Liver (tissue), 9 donors: Measurements from ENCODE around the gene TRIM46. TPM values are rescaled to one million over a fixed set of nuclear protein-coding genes. Genes with fewer than 3 reads are reported as not detected.

Source experiments
- DNase-seq: peaks from one replicate; pipeline ENCODE4 v3.0.0-alpha.2; 2017; ENCODE audit warnings: low spot score
- H3K27ac ChIP-seq, 2 donors: one replicate each; pipeline ENCODE4 v1.7.0; 2013; ENCODE audit warnings: inconsistent platforms in 2 of 2, low read length in 2 of 2, control low read depth in 1 of 2, low read depth in 1 of 2, mild to moderate bottlenecking in 1 of 2
- H3K27me3 ChIP-seq, 4 donors: one replicate each; pipeline versions ENCODE4 v1.6.1 to v1.7.0; 2013; ENCODE audit warnings: low read length in 3 of 4, inconsistent platforms in 1 of 4, mild to moderate bottlenecking in 1 of 4, moderate library complexity in 1 of 4; ENCODE audit not compliant: control insufficient read depth in 4 of 4, insufficient read depth in 4 of 4
- H3K36me3 ChIP-seq, 4 donors: one replicate each; pipeline versions ENCODE4 v1.6.1 to v1.7.0; 2013; ENCODE audit warnings: low read length in 3 of 4, mild to moderate bottlenecking in 3 of 4, low read depth in 1 of 4, moderate library complexity in 1 of 4; ENCODE audit not compliant: control insufficient read depth in 4 of 4, insufficient read depth in 3 of 4
- H3K4me1 ChIP-seq, 4 donors: one replicate each; pipeline versions ENCODE4 v1.6.1 to v1.7.0; 2013; ENCODE audit warnings: low read length in 3 of 4, mild to moderate bottlenecking in 3 of 4, moderate library complexity in 1 of 4; ENCODE audit not compliant: control insufficient read depth in 4 of 4, insufficient read depth in 4 of 4
- H3K4me3 ChIP-seq, 3 donors: one replicate each; pipeline versions ENCODE4 v1.6.1 to v1.7.0; 2013; ENCODE audit warnings: low read length in 3 of 3, control low read depth in 1 of 3, low read depth in 1 of 3, mild to moderate bottlenecking in 1 of 3
- H3K9ac ChIP-seq, 2 donors: one replicate each; pipeline ENCODE4 v1.7.0; 2013; ENCODE audit warnings: low read length in 2 of 2, mild to moderate bottlenecking in 2 of 2, moderate library complexity in 2 of 2, control low read depth in 1 of 2, low read depth in 1 of 2
- H3K9me3 ChIP-seq, 4 donors: one replicate each; pipeline versions ENCODE4 v1.6.1 to v1.7.0; 2013; ENCODE audit warnings: low read length in 3 of 4; ENCODE audit not compliant: control insufficient read depth in 4 of 4
- ATF3 ChIP-seq: IDR thresholded peaks from 2 replicates; pipeline ENCODE4 v1.6.1; 2016; ENCODE audit warnings: antibody characterized with exemption
- CTCF ChIP-seq: fragments of 150-350 bp; IDR thresholded peaks from 2 replicates; pipeline ENCODE4 v1.5.1; 2017; ENCODE audit warnings: improper control_type of control experiment, low read depth, low read length; ENCODE audit not compliant: missing input control
- FOXA1 ChIP-seq: IDR thresholded peaks from 2 replicates; pipeline ENCODE4 v1.6.1; 2016; ENCODE audit warnings: antibody characterized with exemption
- GABPA ChIP-seq, 2 donors: IDR thresholded peaks in 1 of 2; conservative IDR thresholded peaks in 1 of 2; 2 replicates each; pipeline ENCODE4 v1.6.1; 2016; ENCODE audit warnings: antibody characterized with exemption in 2 of 2, mild to moderate bottlenecking in 1 of 2, moderate library complexity in 1 of 2
- HNF4A ChIP-seq, 2 donors: conservative IDR thresholded peaks; 2 replicates each; pipeline ENCODE4 v1.6.1; 2016; ENCODE audit warnings: antibody characterized with exemption in 2 of 2, mild to moderate bottlenecking in 2 of 2
- JUND ChIP-seq, 2 donors: IDR thresholded peaks; 2 replicates each; pipeline ENCODE4 v1.6.1; 2016; ENCODE audit warnings: antibody characterized with exemption in 2 of 2
- MAX ChIP-seq: IDR thresholded peaks from 2 replicates; pipeline ENCODE4 v1.6.1; 2016; ENCODE audit warnings: antibody characterized with exemption
- NR2F2 ChIP-seq: IDR thresholded peaks from 2 replicates; pipeline ENCODE4 v1.6.1; 2016; ENCODE audit warnings: antibody characterized with exemption
- RAD21 ChIP-seq, 2 donors: IDR thresholded peaks; 2 replicates each; pipeline ENCODE4 v1.6.1; 2016; ENCODE audit warnings: antibody characterized with exemption in 2 of 2, mild to moderate bottlenecking in 2 of 2
- SP1 ChIP-seq: IDR thresholded peaks from 2 replicates; pipeline ENCODE4 v1.6.1; 2018; ENCODE audit warnings: antibody characterized with exemption, mild to moderate bottlenecking
- TAF1 ChIP-seq: conservative IDR thresholded peaks from 2 replicates; pipeline ENCODE4 v1.6.1; 2016; ENCODE audit warnings: antibody characterized with exemption, mild to moderate bottlenecking
- YY1 ChIP-seq: IDR thresholded peaks from 2 replicates; pipeline ENCODE4 v1.6.1; 2016; ENCODE audit warnings: antibody characterized with exemption, mild to moderate bottlenecking
- ZBTB33 ChIP-seq: IDR thresholded peaks from 2 replicates; pipeline ENCODE4 v1.6.1; 2016; ENCODE audit warnings: antibody characterized with exemption
- WGBS: extraction: QIAGEN DNeasy Blood & Tissue Kit; methylation state at CpG from one replicate; pipeline ENCODE4 v1.1.7; 2013; 5-methylcytosine and 5-hydroxymethylcytosine counted together
- polyA plus RNA-seq, 2 donors: library from polyadenylated mRNA; stranded (reverse) in 1 of 2; unstranded in 1 of 2; fragments of 200-250 nt in 1 of 2; fragments of >200 nt in 1 of 2; fragmentation: Nextera tagmentation in 1 of 2; extraction: Ambion mirVana in 1 of 2; gene quantifications; one replicate each; pipeline versions ENCODE4 v1.2.1 to v1.2.3, GENCODE V29; 2013 to 2015
- total RNA-seq, 2 donors: library from RNA; depleted of rRNA; stranded (reverse); fragments of >200 nt; gene quantifications; one replicate each; pipeline ENCODE4 v1.2.3, GENCODE V29; 2014
- donor health status: healthy.
- donor health status: healthy.
- donor health status: healthy.
- donor health status: healthy.
- donor health status: healthy.

The TRIM46 gene
- total and polyA plus RNA-seq, 4 donors: 0.07 to 0.17 (median 0.13) TPM

- Histone ChIP-seq H3K36me3 (peaks cover 0 to 5% (median 0%) of the 10 kb centered on the region in 4 donors), H3K9ac (no peak overlapping the region), H3K4me3 (no peak overlapping the region), H3K9me3 (no peaks in the 10 kb centered on the region), H3K27me3 (peaks cover 0 to 4% (median 0%) of the 10 kb centered on the region in 4 donors), H3K27ac (no peak overlapping the region), H3K4me1 (peaks cover 11 to 22% (median 14%) of the 10 kb centered on the region in 4 donors)
- no peak for DNase-seq
- 90% methylated on average over 6 of the region's 6 CpGs for WGBS
- TF ChIP-seq HNF4A (conservative IDR thresholded peaks at IDR 0.05): no peak
Measured at GRCh38 chr1:155196103-155196892, 22.6 kb downstream of the TRIM46 start.

GRCh38 chr1:155196893-155197638, 23.4 kb downstream of the TRIM46 start:
- H3K9ac ChIP-seq: no peak overlapping the region
- H3K9me3 ChIP-seq: no peaks in the 10 kb centered on the region
- H3K4me3 ChIP-seq: no peak overlapping the region
- peaks cover 0 to 5% (median 0%) of the 10 kb centered on the region in 4 donors for H3K36me3 ChIP-seq
- H3K27me3 ChIP-seq: peaks cover 0 to 4% (median 0%) of the 10 kb centered on the region in 4 donors
- no peak for DNase-seq
- WGBS: 96% methylated on average over 20 of the region's 20 CpGs
- no peak overlapping the region for H3K27ac ChIP-seq
- TF ChIP-seq ATF3 (no peak), RAD21 (IDR thresholded peaks at IDR 0.05) (no peak), ZBTB33 (no peak), GABPA (IDR thresholded peaks at IDR 0.05 in 1 of 2, conservative IDR thresholded peaks at IDR 0.05 in 1 of 2) (no peak), FOXA1 (no peak), NR2F2 (no peak), TAF1 (no peak), YY1 (no peak), JUND (IDR thresholded peaks at IDR 0.05) (no peak), MAX (no peak), CTCF (no peak), SP1 (no peak)
- H3K4me1 ChIP-seq: peaks cover 11 to 22% (median 14%) of the 10 kb centered on the region in 4 donors
